Osteocyte (in vitro differentiated cells): ENCODE data around the gene GPR61. TPM values are rescaled to one million over a fixed set of nuclear protein-coding genes. Genes with fewer than 3 reads are reported as not detected.

ENCODE experiments used
- DNase-seq: peaks from one replicate; pipeline ENCODE4 v3.0.0; 2021; ENCODE audit warnings: mixed read lengths; ENCODE audit not compliant: unreplicated experiment; ENCODE audit errors: extremely low spot score
- H3K27ac Mint-ChIP-seq: one replicate; pipeline ENCODE4 v1.8.0; 2021; ENCODE audit warnings: mild to moderate bottlenecking, mixed read lengths; ENCODE audit not compliant: unreplicated experiment
- H3K27me3 Mint-ChIP-seq: one replicate; pipeline ENCODE4 v1.8.0; 2021; ENCODE audit warnings: mixed read lengths; ENCODE audit not compliant: unreplicated experiment
- H3K36me3 Mint-ChIP-seq: one replicate; pipeline ENCODE4 v1.8.0; 2021; ENCODE audit warnings: mixed read lengths; ENCODE audit not compliant: unreplicated experiment
- H3K4me1 Mint-ChIP-seq: one replicate; pipeline ENCODE4 v1.8.0; 2021; ENCODE audit warnings: mixed read lengths; ENCODE audit not compliant: unreplicated experiment
- H3K4me3 Mint-ChIP-seq: one replicate; pipeline ENCODE4 v1.8.0; 2021; ENCODE audit warnings: mild to moderate bottlenecking, moderate library complexity, mixed read lengths; ENCODE audit not compliant: unreplicated experiment
- H3K9me3 Mint-ChIP-seq: one replicate; pipeline ENCODE4 v1.8.0; 2021; ENCODE audit warnings: mixed read lengths; ENCODE audit not compliant: unreplicated experiment
- CTCF ChIP-seq: fragments of 200-600 bp; sonication (generic); IDR thresholded peaks from 2 replicates; pipeline ENCODE4 v1.5.0; 2021; ENCODE audit warnings: antibody characterized with exemption, mild to moderate bottlenecking, moderate library complexity
- total RNA-seq: library from RNA; stranded (reverse); gene quantifications from 2 replicates; pipeline ENCODE4 v1.2.1, GENCODE V29; 2021

Gene GPR61
- total RNA-seq, 1 donor from 2014 or later: not detected

- no peak overlapping the region for H3K27ac Mint-ChIP-seq
- H3K4me1 Mint-ChIP-seq: peaks cover 4% of the 10 kb centered on the region
- peaks cover 42% of the 10 kb centered on the region for H3K27me3 Mint-ChIP-seq
- no peaks in the 10 kb centered on the region for H3K36me3 Mint-ChIP-seq
- DNase-seq: no peak
- TF ChIP-seq CTCF: no peak
- no peak overlapping the region for H3K4me3 Mint-ChIP-seq
- no peaks in the 10 kb centered on the region for H3K9me3 Mint-ChIP-seq
Observed at GRCh38 chr1:109522026-109522425, 17.6 kb upstream of the GPR61 start.

GRCh38 chr1:109523706-109524105 is 16.0 kb upstream of the GPR61 start:
- peaks cover under 1% of the 10 kb centered on the region for H3K4me1 Mint-ChIP-seq
- no peak for DNase-seq
- H3K36me3 Mint-ChIP-seq: no peaks in the 10 kb centered on the region
- no peak overlapping the region for H3K27ac Mint-ChIP-seq
- no peaks in the 10 kb centered on the region for H3K9me3 Mint-ChIP-seq
- no peak overlapping the region for H3K4me3 Mint-ChIP-seq
- peaks cover 42% of the 10 kb centered on the region for H3K27me3 Mint-ChIP-seq
- TF ChIP-seq CTCF: no peak

GRCh38 chr1:109527098-109527811 is 12.4 kb upstream of the GPR61 start:
- Mint-ChIP-seq H3K9me3 (no peaks in the 10 kb centered on the region), H3K27ac (no peak overlapping the region), H3K4me1 (peaks cover 33% of the 10 kb centered on the region), H3K27me3 (peaks cover 24% of the 10 kb centered on the region), H3K4me3 (no peak overlapping the region), H3K36me3 (no peaks in the 10 kb centered on the region)
- no peak for DNase-seq
- no peak for TF ChIP-seq CTCF

GRCh38 chr1:109527846-109528695 is 11.6 kb upstream of the GPR61 start:
- no peak for DNase-seq
- peaks cover 16% of the 10 kb centered on the region for H3K27me3 Mint-ChIP-seq

More at GRCh38 chr1:109527846-109528695, 11.6 kb upstream of the GPR61 start:
- TF ChIP-seq CTCF: no peak
- H3K27ac Mint-ChIP-seq: no peak overlapping the region
- H3K36me3 Mint-ChIP-seq: no peaks in the 10 kb centered on the region
- H3K4me3 Mint-ChIP-seq: no peak overlapping the region
- no peaks in the 10 kb centered on the region for H3K9me3 Mint-ChIP-seq
- H3K4me1 Mint-ChIP-seq: peaks cover 38% of the 10 kb centered on the region
